ENCODE data around the gene F13A1.

DNA sequence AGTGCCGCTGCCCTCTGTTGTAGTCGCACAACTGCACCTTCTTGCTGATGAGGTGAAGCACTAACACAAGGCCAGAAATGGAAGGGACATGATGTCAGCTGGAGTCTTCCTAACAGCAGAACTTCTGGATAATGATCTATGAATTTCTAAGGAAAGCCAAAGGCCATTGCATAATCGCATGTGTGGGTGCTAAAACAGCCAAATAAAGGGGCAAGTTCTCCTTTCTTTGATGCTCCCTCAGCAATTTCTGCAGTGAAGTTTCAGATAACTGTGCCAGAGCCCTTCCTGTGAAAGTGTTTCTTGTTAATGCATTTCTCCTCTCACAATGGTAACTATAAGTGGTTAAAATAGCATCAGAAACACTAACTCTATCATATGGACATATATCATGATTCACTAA, 8.0 kb upstream of the F13A1 start:
- no peak for TF ChIP-seq POLR2A (IDR thresholded peaks at IDR 0.05)
- TF ChIP-seq, protein P1, sequence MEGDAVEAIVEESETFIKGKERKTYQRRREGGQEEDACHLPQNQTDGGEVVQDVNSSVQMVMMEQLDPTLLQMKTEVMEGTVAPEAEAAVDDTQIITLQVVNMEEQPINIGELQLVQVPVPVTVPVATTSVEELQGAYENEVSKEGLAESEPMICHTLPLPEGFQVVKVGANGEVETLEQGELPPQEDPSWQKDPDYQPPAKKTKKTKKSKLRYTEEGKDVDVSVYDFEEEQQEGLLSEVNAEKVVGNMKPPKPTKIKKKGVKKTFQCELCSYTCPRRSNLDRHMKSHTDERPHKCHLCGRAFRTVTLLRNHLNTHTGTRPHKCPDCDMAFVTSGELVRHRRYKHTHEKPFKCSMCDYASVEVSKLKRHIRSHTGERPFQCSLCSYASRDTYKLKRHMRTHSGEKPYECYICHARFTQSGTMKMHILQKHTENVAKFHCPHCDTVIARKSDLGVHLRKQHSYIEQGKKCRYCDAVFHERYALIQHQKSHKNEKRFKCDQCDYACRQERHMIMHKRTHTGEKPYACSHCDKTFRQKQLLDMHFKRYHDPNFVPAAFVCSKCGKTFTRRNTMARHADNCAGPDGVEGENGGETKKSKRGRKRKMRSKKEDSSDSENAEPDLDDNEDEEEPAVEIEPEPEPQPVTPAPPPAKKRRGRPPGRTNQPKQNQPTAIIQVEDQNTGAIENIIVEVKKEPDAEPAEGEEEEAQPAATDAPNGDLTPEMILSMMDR (IDR thresholded peaks at IDR 0.05), result no peak
- TF ChIP-seq POLR2AphosphoS5 (IDR thresholded peaks at IDR 0.05; ENCODE audit: insufficient read depth in 1 of 2, low read depth in 1 of 2), result no peak

All from vagina (tissue), 2 donors.